ENCODE data around the gene PRAF2. TPM values are rescaled to one million over a fixed set of nuclear protein-coding genes. Genes with fewer than 3 reads are reported as not detected.
A peak's percentile ranks its signal among the peaks of the same experiment; 100 is the strongest.

PRAF2 gene
- total RNA-seq, 1 donor: 17.8 TPM

- DNase-seq (ENCODE audit: low read depth): no peak
- peak overlapping the region; percentile 62 for H3K4me3 ChIP-seq (ENCODE audit: low read depth, low read length)
- TF ChIP-seq CTCF (IDR thresholded peaks at IDR 0.05; ENCODE audit: insufficient read depth, low read length): no peak
These were observed 27.8 kb upstream of the PRAF2 start for GRCh38 chrX:49101629-49101984.

- H3K4me3 ChIP-seq (ENCODE audit: low read depth, low read length): peak overlapping the region; percentile 83
- DNase-seq (ENCODE audit: low read depth): peak; percentile 89
- no peak for TF ChIP-seq CTCF (IDR thresholded peaks at IDR 0.05; ENCODE audit: insufficient read depth, low read length)
These were observed 27.2 kb upstream of the PRAF2 start for GRCh38 chrX:49100704-49101628.

- no peak for TF ChIP-seq CTCF (IDR thresholded peaks at IDR 0.05; ENCODE audit: insufficient read depth, low read length)
- no peak overlapping the region for H3K4me3 ChIP-seq (ENCODE audit: low read depth, low read length)
- DNase-seq (ENCODE audit: low read depth): no peak
These were observed 22.6 kb upstream of the PRAF2 start for GRCh38 chrX:49096419-49096818.

GRCh38 chrX:49089553-49089952, 15.8 kb upstream of the PRAF2 start:
- no peak for TF ChIP-seq CTCF (IDR thresholded peaks at IDR 0.05; ENCODE audit: insufficient read depth, low read length)

GRCh38 chrX:49082271-49082871, 8.6 kb upstream of the PRAF2 start:
- no peak overlapping the region for H3K4me3 ChIP-seq (ENCODE audit: low read depth, low read length)
- no peak for TF ChIP-seq CTCF (IDR thresholded peaks at IDR 0.05; ENCODE audit: insufficient read depth, low read length)
- no peak for DNase-seq (ENCODE audit: low read depth)

More at GRCh38 chrX:49089553-49089952, 15.8 kb upstream of the PRAF2 start:
- DNase-seq (ENCODE audit: low read depth): no peak
- no peak overlapping the region for H3K4me3 ChIP-seq (ENCODE audit: low read depth, low read length)

- peak; percentile 69 for DNase-seq (ENCODE audit: low read depth)
- H3K4me3 ChIP-seq (ENCODE audit: low read depth, low read length): peak within 1 kb of the TSS; percentile 77
- no peak for TF ChIP-seq CTCF (IDR thresholded peaks at IDR 0.05; ENCODE audit: insufficient read depth, low read length)
These were observed 6.0 kb upstream of the PRAF2 start, which contains the start of gene WDR45 for GRCh38 chrX:49079489-49080428. Gene WDR45 (minus strand): TSS chrX:49079887. CDS start chrX:49078095, 1,792 bp downstream.
